Stimulated activated CD4-positive, alpha-beta T cell treated with anti-CD3 and anti-CD28 coated beads, Interleukin-15, amount 100 ng/mL, for 24 hours (primary cell): ENCODE data around the gene MFSD2A.
"Not testable (repeated sequence)": the region's sequence is repeated elsewhere in the genome, so short reads cannot be mapped to it uniquely, and the experiment has no call there.

Experiments
- DNase-seq: peaks from one replicate; pipeline ENCODE4 v3.0.0-alpha.2; 2020

MFSD2A gene

GRCh38 chr1:39940980-39941871 is 13.7 kb upstream of the MFSD2A start:
- DNase-seq, result no peak

GRCh38 chr1:39943471-39944290 is 11.3 kb upstream of the MFSD2A start:
- no peak for DNase-seq

DNA sequence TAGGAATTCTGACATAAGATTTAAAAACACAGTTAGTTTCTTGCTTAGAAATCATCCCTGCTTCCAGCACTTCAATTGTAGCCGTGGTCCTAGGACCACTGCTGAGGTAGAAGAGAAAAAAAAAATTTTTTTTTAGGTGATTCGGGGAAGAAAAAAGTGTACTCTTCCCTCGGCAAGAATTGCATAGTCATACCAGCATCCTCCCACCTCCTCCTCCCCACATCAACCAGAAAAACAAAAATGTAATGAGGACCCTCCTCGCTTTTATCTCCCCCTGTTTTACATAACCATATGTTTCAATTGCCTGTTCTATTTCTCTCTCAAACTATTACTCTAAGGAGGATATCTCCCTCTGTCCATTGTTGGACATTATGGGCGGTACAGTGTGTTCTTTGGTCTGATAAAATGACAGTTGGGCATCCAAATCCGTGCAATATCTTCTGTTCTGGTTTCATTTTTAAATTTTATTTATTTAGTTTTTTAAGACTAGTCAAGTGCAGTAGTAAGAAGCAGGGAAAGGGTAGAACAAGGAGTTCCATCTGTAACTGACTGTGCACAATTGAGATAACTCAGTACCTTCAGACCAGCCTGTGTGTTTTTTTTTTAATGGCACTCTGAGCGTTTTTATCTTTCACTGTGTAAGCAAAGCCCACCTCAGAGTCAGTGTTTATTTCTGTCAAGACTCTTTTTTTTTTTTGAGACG is 10.4 kb upstream of the MFSD2A start:
- DNase-seq, result no peak

DNA sequence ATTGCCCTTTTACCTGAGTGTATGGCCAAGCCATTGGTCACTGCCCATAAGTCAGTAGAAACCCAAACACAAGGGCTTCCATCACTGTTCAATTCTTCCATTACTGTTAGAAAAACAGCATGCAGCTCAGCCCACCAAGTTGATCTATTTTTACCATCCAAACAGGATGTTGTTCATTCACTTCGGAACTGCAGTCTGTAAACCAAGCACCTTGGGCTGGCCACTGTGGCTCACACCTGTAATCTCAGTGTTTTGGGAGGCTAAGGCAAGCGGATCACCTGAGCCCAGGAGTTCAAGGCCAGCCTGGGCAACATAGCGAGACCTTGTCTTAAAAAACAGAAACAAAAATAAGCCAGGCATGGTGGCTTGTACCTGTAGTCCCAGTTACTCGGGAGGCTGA is 8.7 kb upstream of the MFSD2A start:
- no peak for DNase-seq

DNA sequence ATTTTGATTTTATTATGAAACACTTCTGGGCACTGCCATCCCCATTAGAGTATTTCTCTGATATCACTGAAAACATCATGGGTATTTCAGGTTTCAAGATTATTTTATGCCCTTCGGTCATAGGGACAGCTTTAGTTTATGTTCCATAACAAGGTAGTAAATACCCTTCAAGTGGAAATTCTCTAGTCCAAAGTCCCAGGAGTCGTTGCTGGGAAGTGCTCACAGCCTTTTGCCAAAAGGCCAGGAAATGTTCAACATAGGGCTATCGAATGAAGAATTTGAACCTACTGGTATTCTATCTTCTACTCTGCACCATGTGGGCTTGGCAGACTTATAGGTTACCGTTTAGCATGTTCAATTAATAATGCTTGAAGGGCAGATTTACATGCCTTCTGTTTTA is 7.7 kb upstream of the MFSD2A start:
- DNase-seq, result no peak

GRCh38 chr1:39949891-39950290 is 5.1 kb upstream of the MFSD2A start:
- DNase-seq, result no peak

GRCh38 chr1:39951926-39952325 is 3.0 kb upstream of the MFSD2A start:
- no peak for DNase-seq

- DNase-seq, result no peak
Measured at GRCh38 chr1:39952359-39953110, 2.4 kb upstream of the MFSD2A start.

- DNase-seq, result no peak
Measured at GRCh38 chr1:39954324-39954869, 548 bp upstream of the MFSD2A start.

DNA sequence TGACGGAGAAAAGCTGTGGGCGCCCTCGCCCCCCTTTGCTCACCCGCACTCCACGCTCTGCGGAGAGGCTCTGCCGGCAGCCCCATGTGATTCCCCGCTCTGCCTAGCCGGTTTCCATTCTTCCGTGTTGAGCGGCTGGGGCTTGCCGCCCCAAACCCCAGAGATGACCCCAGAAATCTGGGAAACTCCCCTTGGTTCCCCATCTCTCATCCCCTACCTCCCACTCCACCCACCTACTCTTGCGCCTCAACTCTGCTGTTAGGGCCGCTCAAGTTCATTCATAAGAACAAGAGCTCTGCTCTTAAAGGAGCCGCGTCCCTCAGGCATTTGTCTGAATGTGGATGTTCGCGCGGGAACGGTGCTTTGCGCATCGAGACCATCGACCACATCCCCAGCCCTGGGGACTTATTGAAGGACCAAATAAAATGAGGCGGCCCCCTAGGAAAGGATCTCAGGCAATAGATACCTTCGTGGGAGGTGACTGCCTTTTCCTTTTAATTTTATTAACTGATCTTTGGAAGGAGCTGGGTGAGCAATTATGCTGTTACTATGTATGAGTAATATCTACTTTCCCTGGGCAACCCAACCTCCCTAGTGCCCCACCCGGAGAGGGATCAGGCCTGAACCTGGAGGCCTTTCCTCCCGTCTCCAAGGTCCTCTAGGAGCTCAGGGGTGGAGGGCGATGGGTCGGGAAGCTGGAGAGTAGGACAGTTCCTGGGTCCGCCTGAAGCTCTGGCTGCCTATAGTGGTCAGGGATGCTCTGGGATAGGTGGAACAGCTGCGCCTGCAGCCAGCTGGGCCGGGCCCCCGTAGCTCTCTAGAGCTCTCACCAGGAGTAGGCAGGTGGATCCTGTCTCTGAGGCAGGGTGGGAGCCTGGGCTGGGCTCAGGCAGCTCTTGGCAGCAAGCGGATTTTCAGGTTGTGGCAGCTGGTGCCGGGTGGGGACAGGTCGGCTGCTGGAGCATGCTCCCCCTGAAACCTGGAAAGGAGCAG is 898 bp downstream of the MFSD2A start:
- DNase-seq, result peak; percentile 79

- DNase-seq, result no peak
Measured at GRCh38 chr1:39957299-39958015, 2.5 kb downstream of the MFSD2A start.

DNA sequence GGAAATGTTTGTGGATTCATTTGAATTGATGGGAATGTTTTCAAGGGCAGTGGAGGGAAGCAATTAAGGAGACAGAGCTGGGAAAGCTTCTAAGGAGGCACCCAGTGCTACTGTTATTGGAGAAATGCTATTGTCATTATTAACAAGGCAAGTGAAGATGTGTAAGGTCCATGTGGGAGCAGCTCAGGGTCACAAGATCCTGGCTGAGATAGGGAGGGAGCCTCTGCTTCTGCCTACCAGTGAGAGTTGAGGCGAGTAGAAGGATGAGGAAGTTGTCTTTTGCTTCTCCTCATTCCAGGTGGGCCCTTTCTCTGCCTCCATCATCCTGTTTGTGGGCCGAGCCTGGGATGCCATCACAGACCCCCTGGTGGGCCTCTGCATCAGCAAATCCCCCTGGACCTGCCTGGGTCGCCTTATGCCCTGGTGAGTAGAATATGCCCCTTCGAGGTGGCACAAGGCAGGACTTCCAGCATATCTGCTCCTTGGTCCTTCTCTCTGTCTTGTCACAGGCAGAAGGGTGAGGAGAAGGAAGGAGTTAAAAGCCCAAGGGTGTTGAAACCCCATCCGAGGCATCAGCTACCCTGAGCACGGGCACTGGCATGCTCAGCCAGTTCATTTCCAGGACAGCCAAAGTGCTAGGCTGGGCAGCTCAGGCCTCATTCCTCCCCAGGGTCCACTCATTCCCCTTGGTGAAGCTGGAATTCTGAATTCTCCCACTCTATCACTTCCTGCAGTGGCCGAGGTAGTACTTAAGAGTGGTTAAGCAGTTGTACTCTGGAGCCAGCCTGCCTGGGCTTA is 3.7 kb downstream of the MFSD2A start:
- no peak for DNase-seq

DNA sequence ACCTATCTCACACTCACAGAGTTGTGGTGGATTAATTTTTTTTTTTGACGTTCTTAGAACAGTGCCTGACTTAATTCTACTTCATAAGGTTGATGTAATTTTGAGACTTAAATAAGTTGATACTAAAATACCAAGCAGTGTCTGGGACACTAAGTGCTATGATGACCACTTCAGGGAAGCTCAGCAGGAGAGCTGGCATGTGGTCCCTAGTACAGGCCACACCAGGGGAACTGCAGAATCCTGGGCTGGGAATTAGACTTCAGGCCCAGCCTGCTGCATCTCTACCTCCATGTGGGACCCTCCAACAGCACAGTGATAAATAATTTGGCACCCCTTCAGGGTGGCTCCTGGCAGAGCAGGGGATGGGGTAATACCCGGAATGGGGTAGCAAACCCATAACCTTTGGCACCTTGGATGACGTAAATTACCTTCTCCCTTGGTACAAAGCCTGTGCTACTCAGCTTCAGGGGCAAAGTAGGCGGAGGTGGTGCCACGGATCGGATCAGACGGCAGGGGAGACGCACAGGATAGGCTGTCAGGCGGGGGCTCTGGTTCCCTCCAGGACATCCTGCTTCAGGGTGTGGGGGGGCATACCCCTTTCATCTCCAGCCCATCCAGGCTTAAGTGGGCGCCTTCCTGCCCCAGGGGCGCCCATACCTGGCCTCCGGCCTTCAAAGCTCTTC is 4.8 kb downstream of the MFSD2A start:
- no peak for DNase-seq

DNA sequence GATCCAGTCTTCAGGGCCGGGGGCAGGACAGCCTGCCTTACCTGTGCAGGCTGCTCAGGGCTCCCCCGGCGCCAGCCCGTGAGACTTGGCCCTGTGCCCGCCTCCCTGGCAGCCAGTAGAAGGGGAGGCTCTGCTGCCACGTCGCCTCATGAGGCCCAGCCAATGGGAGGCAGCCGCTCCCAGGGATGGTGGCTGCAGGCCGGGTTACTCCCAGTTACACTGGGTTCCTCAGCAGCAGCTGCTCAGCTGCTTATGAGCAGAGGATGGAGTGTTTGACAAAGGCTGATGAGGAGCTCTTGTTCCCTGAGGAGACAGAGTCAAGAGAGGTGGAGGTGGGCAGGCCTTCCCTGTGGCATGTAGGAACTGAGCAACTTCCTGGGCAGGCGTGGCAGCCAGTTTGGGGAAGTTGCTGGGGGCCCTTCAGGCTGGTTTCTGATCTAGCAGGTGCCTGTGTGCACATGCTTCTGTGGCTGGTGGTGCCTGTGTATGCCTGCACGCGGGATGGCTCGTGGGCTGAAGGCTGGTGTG is 5.5 kb downstream of the MFSD2A start:
- DNase-seq, result peak; percentile 24

DNA sequence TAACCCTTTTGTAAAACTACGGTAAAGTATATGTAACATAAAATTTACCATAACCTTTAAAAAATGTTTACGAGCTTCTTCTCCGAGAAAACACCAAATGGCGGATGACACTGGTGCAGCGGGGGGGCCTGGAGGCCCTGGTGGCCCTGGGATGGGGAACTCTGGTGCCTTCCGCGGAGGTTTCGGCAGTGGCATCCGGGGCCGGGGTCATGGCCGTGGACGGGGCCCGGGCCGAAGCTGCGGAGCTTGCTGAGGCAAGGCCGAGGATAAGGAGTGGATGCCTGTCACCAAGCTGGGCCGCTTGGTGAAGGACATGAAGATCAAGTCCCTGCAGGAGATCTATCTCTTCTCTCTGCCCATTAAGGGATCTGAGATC is 7.5 kb downstream of the MFSD2A start:
- DNase-seq, result no peak

- DNase-seq, result not testable (repeated sequence)
Measured at GRCh38 chr1:39962964-39963363, 8.0 kb downstream of the MFSD2A start.

GRCh38 chr1:39964552-39964951 is 9.6 kb downstream of the MFSD2A start:
- no peak for DNase-seq

GRCh38 chr1:39965044-39965443 is 10.1 kb downstream of the MFSD2A start:
- DNase-seq, result no peak

- no peak for DNase-seq
Measured at GRCh38 chr1:39969048-39969447, 14.1 kb downstream of the MFSD2A start.
